DMS153 treated with DMSO at 0.1 percent for 48 hours (cell line): ENCODE results near the gene CAPNS2.
"Not testable (repeated sequence)": the region's sequence is repeated elsewhere in the genome, so short reads cannot be mapped to it uniquely, and the experiment has no call there.

Source experiments
- DNase-seq: peaks from one replicate; lab custom pipeline; 2025; ENCODE audit not compliant: unreplicated experiment; lab: John Stamatoyannopoulos, UW

CAPNS2 gene

GRCh38 chr16:55567382-55567781 lies 898 bp downstream of the CAPNS2 start:
- DNase-seq, result no peak

- DNase-seq, result no peak
Measured at GRCh38 chr16:55568207-55568606, 1.7 kb downstream of the CAPNS2 start.

GRCh38 chr16:55569025-55569424 lies 2.5 kb downstream of the CAPNS2 start:
- peak; percentile 41 for DNase-seq

- no peak for DNase-seq
Measured at GRCh38 chr16:55570159-55570558, 3.7 kb downstream of the CAPNS2 start.

GRCh38 chr16:55571191-55571897 lies 4.9 kb downstream of the CAPNS2 start:
- DNase-seq, result peak; percentile 9

- no peak for DNase-seq
Measured at GRCh38 chr16:55572439-55572838, 6.0 kb downstream of the CAPNS2 start.

- no peak for DNase-seq
Measured at GRCh38 chr16:55574811-55575210, 8.3 kb downstream of the CAPNS2 start.

GRCh38 chr16:55575496-55575895 lies 9.0 kb downstream of the CAPNS2 start:
- DNase-seq, result no peak

GRCh38 chr16:55576384-55576783 lies 9.9 kb downstream of the CAPNS2 start:
- DNase-seq, result no peak

GRCh38 chr16:55577887-55578286 lies 11.4 kb downstream of the CAPNS2 start:
- DNase-seq, result no peak

- DNase-seq, result no peak
Measured at GRCh38 chr16:55585631-55586030, 19.1 kb downstream of the CAPNS2 start.

- DNase-seq, result no peak
Measured at GRCh38 chr16:55588799-55589198, 22.3 kb downstream of the CAPNS2 start.

- no peak for DNase-seq
Measured at GRCh38 chr16:55592306-55592705, 25.8 kb downstream of the CAPNS2 start.

GRCh38 chr16:55597928-55598327 lies 31.4 kb downstream of the CAPNS2 start:
- no peak for DNase-seq

- no peak for DNase-seq
Measured at GRCh38 chr16:55605754-55606336, 39.4 kb downstream of the CAPNS2 start.

- DNase-seq, result no peak
Measured at GRCh38 chr16:55613613-55614335, 47.3 kb downstream of the CAPNS2 start.

GRCh38 chr16:55615071-55615470 lies 48.6 kb downstream of the CAPNS2 start:
- no peak for DNase-seq

GRCh38 chr16:55615670-55616069 lies 49.2 kb downstream of the CAPNS2 start:
- DNase-seq, result not testable (repeated sequence)
